ENCODE measurements around the gene SLC3A2. TPM values are rescaled to one million over a fixed set of nuclear protein-coding genes. Genes with fewer than 3 reads are reported as not detected.

The SLC3A2 gene
- total and polyA plus RNA-seq, 2 of the 13 experiments (the other 11 are each of a cell fraction or from before 2014, with no cell fraction given) = 213 to 226 TPM

DNA sequence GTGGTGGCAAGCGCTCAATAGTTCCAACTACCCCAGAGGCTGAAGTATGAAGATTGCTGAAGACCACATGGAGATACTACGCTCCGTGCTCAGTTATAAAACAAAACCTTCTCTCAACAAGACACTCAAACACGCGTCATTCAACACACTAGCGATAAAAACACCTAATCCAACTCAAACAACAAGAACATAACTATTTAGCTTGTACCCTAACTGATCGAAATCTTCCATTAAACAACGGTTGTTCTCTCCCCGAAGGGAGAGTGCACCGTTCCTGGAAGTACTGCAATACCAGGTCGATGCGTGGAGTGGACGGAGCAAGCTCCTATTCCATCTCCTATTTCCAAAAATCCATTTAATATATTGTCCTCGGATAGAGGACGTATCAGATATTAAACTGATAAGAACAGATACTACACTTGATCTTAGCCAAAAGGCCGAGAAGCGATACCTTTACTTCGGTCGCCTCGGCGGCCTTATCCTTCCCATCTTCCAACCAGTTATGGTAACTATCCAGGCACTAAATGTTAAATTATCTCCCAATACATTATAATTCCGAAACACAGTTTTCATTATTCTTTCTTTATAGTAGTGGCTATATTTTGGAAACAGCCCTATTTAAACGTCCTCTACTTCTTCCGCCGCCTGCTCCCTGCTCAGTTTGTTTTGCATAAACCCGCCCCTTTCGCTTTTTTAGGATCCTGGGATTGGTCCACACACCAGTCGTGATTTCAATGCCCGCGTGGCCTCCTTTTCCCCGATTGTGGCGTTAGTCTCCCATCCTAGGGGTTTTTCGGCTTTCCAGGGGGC is 39.1 kb upstream of the SLC3A2 start (continued):
- peak; percentile 47; the same call in 1 of the 2 replicates for TF ChIP-seq ATF1 (CRISPR knock-in tag; IDR thresholded peaks at IDR 0.05)
- TF ChIP-seq, protein P1, sequence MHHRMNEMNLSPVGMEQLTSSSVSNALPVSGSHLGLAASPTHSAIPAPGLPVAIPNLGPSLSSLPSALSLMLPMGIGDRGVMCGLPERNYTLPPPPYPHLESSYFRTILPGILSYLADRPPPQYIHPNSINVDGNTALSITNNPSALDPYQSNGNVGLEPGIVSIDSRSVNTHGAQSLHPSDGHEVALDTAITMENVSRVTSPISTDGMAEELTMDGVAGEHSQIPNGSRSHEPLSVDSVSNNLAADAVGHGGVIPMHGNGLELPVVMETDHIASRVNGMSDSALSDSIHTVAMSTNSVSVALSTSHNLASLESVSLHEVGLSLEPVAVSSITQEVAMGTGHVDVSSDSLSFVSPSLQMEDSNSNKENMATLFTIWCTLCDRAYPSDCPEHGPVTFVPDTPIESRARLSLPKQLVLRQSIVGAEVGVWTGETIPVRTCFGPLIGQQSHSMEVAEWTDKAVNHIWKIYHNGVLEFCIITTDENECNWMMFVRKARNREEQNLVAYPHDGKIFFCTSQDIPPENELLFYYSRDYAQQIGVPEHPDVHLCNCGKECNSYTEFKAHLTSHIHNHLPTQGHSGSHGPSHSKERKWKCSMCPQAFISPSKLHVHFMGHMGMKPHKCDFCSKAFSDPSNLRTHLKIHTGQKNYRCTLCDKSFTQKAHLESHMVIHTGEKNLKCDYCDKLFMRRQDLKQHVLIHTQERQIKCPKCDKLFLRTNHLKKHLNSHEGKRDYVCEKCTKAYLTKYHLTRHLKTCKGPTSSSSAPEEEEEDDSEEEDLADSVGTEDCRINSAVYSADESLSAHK (CRISPR knock-in tag; IDR thresholded peaks at IDR 0.05; ENCODE audit: borderline replicate concordance) = 0 out of 2 replicates have a peak, but pooled peaks have one; percentile 81
- TF ChIP-seq, protein P2, sequence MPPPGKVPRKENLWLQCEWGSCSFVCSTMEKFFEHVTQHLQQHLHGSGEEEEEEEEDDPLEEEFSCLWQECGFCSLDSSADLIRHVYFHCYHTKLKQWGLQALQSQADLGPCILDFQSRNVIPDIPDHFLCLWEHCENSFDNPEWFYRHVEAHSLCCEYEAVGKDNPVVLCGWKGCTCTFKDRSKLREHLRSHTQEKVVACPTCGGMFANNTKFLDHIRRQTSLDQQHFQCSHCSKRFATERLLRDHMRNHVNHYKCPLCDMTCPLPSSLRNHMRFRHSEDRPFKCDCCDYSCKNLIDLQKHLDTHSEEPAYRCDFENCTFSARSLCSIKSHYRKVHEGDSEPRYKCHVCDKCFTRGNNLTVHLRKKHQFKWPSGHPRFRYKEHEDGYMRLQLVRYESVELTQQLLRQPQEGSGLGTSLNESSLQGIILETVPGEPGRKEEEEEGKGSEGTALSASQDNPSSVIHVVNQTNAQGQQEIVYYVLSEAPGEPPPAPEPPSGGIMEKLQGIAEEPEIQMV (CRISPR knock-in tag; IDR thresholded peaks at IDR 0.05; ENCODE audit: low read depth) = no peak
- peak; percentile 20; the same call in 1 of the 2 replicates for TF ChIP-seq RFX3 (CRISPR knock-in tag; IDR thresholded peaks at IDR 0.05)
- TF ChIP-seq DR1 (CRISPR knock-in tag; IDR thresholded peaks at IDR 0.05) = peak; percentile 57
- TF ChIP-seq GZF1 (CRISPR knock-in tag; IDR thresholded peaks at IDR 0.05) = 0 out of 2 replicates have a peak, but pooled peaks have one; percentile 31
- TF ChIP-seq, protein P3, sequence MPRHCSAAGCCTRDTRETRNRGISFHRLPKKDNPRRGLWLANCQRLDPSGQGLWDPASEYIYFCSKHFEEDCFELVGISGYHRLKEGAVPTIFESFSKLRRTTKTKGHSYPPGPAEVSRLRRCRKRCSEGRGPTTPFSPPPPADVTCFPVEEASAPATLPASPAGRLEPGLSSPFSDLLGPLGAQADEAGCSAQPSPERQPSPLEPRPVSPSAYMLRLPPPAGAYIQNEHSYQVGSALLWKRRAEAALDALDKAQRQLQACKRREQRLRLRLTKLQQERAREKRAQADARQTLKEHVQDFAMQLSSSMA (CRISPR knock-in tag; IDR thresholded peaks at IDR 0.05) = peak; percentile 50; the same call in 1 of the 2 replicates
- TF ChIP-seq RELA (CRISPR knock-in tag; IDR thresholded peaks at IDR 0.05) = peak; percentile 90; the same call in 1 of the 2 replicates
- peak; percentile 94 for TF ChIP-seq NR2F2 (IDR thresholded peaks at IDR 0.05; ENCODE audit: borderline replicate concordance, low read depth)
- TF ChIP-seq TCF7L2 (IDR thresholded peaks at IDR 0.05; ENCODE audit: low read depth, low read length) = no peak
- peak; percentile 42; the same call in 1 of the 2 replicates for TF ChIP-seq ZNF777 (CRISPR knock-in tag; IDR thresholded peaks at IDR 0.05)
- TF ChIP-seq ZNF552 (CRISPR knock-in tag; IDR thresholded peaks at IDR 0.05; ENCODE audit: borderline replicate concordance) = 0 out of 2 replicates have a peak, but pooled peaks have one; percentile 52
- TF ChIP-seq NR3C1 (CRISPR knock-in tag; IDR thresholded peaks at IDR 0.05) = no peak
- no peak for TF ChIP-seq ATAD3A (CRISPR knock-in tag; IDR thresholded peaks at IDR 0.05)
- no peak for TF ChIP-seq RORA (CRISPR knock-in tag; IDR thresholded peaks at IDR 0.05)
- no peak for TF ChIP-seq ZMYM3 (CRISPR knock-in tag; IDR thresholded peaks at IDR 0.05)
- TF ChIP-seq FOXK1 (CRISPR knock-in tag; IDR thresholded peaks at IDR 0.05; ENCODE audit: borderline replicate concordance, low read depth) = no peak; the same call in 1 of the 2 replicates
- TF ChIP-seq, protein P4, sequence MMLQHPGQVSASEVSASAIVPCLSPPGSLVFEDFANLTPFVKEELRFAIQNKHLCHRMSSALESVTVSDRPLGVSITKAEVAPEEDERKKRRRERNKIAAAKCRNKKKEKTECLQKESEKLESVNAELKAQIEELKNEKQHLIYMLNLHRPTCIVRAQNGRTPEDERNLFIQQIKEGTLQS (CRISPR knock-in tag; IDR thresholded peaks at IDR 0.05) = peak; percentile 85
- TF ChIP-seq ZNF549 (CRISPR knock-in tag; IDR thresholded peaks at IDR 0.05) = no peak
- no peak; the same call in 1 of the 2 replicates for TF ChIP-seq ZNF567 (CRISPR knock-in tag; IDR thresholded peaks at IDR 0.05; ENCODE audit: borderline replicate concordance)
- TF ChIP-seq MAF1 (CRISPR knock-in tag; IDR thresholded peaks at IDR 0.05; ENCODE audit: borderline replicate concordance) = peak; percentile 89; the same call in 1 of the 2 replicates
- TF ChIP-seq PCBP2 (optimal IDR thresholded peaks at IDR 0.05; ENCODE audit: low read depth, low read length, poor library complexity, severe bottlenecking) = no peak
- TF ChIP-seq, protein P5, sequence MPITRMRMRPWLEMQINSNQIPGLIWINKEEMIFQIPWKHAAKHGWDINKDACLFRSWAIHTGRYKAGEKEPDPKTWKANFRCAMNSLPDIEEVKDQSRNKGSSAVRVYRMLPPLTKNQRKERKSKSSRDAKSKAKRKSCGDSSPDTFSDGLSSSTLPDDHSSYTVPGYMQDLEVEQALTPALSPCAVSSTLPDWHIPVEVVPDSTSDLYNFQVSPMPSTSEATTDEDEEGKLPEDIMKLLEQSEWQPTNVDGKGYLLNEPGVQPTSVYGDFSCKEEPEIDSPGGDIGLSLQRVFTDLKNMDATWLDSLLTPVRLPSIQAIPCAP (CRISPR knock-in tag; IDR thresholded peaks at IDR 0.05; ENCODE audit: low read depth) = no peak
- 0 out of 2 replicates have a peak, but pooled peaks have one; percentile 50 for TF ChIP-seq ZNF33A (CRISPR knock-in tag; IDR thresholded peaks at IDR 0.05; ENCODE audit: borderline replicate concordance)
